Right renal cortex interstitium (tissue), 3 donors: ENCODE measurements around the gene ENTHD1. TPM values are rescaled to one million over a fixed set of nuclear protein-coding genes. Genes with fewer than 3 reads are reported as not detected.
"Not testable (repeated sequence)": the region's sequence is repeated elsewhere in the genome, so short reads cannot be mapped to it uniquely, and the experiment has no call there.

Experiments used
- DNase-seq, 3 donors: peaks; one replicate each; pipeline ENCODE4 v3.0.0-alpha.2; 2013; ENCODE audit warnings: low read depth in 3 of 3, low spot score in 2 of 3
- polyA plus RNA-seq, 3 donors: library from polyadenylated mRNA; unstranded; fragments of 120-200 nt; gene quantifications; one replicate each; pipeline ENCODE4 v1.2.1, GENCODE V29; 2013; ENCODE audit not compliant: insufficient read length in 3 of 3

The ENTHD1 gene
- polyA plus RNA-seq, 3 donors = not detected

DNA sequence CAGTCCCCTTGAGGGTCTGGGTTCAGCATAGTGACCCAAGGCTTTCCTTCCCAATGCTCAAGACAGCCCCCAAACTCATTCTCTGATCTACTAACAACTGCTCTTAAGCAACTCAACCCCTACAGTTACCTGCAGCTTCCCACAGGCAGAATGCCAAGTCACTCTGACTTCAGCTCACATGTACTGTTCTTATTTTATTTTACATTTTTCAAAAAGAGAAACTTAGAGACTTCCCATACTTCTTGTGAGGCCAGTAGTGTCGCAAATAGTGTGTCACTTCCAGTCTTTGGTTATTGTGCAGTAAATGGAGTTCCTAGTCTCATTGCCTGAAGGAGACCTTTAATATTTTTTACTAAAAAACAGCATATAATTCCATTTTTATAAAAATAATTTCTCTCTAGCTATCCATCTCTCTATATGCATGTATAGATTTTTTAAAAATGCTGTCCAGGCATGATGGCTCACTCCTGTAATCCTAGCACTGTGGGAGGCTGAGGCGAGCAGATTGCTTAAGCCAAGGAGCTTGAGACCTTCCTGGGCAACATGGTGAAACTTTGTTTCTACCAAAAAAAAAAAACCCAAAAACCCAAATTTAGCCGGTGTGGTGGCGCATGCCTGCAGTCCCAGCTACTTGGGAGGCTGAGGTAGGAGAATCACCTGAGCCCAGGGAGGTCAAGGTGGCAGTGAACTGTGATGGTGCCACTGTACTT is 41.8 kb downstream of the ENTHD1 start:
- DNase-seq = no peak

DNA sequence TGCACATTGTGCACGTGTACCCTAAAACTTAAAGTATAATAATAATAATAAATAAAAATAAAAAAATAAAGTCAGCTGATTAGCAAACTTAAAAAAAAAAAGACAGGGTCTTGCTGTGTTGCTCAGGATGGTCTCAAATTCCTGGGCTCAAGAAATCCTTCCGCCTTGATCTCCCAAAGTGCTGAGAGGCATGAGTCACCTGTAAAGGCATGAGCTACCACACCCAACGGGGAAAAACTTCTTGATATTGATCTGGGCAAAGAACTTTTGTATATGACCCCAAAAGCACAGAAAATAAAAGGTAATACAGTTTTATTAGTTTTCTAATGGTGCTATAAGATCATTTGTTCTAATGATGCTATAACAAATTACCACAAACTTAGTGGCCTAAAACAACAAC is 46.1 kb downstream of the ENTHD1 start:
- DNase-seq = no peak

DNA sequence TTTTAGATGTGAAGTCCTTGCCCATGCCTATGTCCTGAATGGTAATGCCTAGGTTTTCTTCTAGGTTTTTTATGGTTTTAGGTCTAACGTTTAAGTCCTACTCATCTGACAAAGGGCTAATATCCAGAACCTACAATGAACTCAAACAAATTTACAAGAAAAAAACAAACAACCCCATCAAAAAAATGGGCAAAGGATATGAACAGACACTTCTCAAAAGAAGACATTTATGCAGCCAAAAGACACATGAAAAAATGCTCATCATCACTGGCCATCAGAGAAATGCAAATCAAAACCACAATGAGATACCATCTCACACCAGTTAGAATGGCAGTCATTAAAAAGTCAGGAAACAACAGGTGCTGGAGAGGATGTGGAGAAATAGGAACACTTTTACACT is 47.0 kb downstream of the ENTHD1 start:
- not testable (repeated sequence) for DNase-seq

DNA sequence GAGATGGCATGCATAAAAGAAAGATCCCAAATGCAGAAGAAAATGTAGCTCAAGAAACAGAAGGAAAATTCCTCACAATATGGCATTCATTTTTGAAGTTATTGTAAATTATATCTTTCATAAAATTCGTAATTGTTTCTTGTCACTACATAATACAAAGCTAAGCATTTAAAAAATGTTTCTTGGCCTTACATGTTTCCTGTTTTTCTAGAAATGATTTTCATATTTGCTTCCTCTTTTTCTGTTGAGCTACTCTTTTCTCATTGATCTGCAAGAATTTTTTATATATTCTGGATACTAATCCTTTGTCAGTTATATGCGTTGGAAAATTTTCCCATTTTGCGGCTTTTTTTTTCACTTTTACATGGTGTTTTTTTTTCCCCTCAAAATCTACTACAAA is 48.0 kb downstream of the ENTHD1 start:
- DNase-seq = no peak

DNA sequence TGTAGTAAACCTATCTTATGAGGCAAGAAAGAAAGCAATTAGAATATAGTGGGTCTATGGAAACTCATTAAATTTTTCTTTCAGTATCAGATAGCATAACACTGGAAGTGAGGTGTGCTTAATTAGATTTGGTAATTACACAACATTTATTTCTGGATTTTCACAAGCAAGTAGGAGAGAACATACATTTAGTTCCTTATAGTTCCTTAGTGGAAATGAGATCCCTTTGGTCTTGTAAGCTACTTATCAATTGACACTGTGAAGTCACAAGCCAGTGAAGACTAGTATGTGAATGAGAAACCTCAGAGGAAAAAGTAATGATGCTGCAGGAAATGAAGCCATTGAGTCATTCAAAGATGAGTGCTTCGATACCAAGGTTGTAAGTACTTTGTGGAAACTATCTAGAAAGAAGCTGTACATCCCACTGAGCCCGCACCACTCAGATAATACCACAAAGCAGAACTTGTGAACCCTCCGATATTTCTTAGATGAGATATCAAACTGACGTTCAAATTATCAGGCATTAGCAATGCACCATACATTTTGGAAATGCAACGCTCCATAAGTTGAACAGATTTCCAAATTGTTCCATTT is 53.5 kb downstream of the ENTHD1 start:
- no peak for DNase-seq

DNA sequence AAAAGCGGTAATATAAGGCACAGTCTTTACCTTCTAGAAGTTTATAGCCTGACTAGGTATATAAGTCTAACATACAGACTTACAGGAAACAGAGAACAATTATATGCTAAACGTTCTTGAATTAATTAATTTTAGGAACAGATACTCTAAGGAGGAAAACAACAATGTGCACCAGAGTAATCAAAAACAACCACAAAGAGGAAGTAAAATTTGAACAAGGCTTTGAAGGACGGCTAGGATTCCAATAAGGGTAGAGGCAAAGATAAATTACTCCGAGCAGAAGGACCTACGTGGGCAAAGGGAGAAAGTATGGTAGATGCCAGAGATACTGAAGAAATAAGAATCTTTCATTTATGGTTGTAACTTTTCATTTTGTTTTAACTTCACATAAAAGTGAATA is 54.4 kb downstream of the ENTHD1 start:
- DNase-seq = no peak

DNA sequence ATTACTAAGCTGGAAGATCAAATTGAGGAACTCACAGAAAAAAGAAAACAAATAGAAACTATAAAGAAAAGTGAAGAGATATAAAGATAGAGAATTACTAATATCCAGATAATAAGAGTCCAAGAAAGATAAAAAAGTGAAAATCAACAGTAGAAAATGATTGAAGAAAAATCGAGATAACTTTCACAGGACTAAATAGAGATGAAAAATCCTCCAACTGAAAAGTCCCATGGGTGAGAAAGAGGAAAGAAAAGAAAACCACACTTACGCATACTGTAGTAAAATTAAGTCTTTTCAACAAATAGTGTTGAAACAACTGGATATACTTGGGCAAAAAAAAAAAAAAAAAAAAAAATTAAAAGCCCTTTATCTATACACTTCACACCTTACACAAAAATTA is 60.0 kb downstream of the ENTHD1 start:
- DNase-seq = no peak

DNA sequence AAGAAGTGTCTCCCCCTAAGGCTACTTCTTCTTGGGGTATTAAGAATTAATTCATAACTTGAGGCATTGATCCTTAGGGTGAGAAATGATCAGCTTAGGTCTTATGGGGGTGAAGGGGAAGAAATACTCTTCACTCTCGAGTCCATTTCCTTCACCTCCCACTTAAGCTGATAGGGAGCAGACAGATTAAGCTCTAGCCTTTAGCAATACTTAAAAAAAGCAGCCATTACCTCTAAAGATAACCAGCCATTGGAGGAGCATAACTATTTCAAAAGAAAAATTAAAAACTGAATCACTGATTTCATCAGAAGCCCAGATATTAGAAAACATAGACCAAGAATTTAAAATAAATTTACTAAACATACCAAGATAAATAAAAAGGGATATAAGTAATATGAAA is 60.5 kb downstream of the ENTHD1 start:
- no peak for DNase-seq

DNA sequence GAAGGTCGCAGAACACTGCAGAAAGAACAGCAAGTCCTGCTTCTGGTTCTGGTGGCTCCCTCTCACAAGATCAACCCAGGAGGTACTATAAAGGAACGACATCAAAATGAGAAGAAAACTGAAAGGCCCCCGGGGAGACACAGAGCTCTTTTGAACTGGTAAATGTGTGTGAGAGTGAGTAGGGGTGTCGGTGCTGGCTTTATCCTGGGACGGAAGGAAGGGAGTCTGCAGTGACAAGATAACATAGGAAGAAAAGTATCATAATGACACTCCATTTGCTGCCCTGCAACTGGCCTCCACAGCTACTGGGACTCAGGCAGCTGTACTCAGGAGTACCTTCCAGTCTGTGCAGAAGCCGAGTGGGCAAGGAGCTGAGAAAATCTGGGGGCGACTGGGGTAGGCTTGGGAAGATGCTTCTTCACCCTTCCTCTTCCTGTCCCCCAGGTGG is 60.9 kb downstream of the ENTHD1 start:
- DNase-seq = no peak

DNA sequence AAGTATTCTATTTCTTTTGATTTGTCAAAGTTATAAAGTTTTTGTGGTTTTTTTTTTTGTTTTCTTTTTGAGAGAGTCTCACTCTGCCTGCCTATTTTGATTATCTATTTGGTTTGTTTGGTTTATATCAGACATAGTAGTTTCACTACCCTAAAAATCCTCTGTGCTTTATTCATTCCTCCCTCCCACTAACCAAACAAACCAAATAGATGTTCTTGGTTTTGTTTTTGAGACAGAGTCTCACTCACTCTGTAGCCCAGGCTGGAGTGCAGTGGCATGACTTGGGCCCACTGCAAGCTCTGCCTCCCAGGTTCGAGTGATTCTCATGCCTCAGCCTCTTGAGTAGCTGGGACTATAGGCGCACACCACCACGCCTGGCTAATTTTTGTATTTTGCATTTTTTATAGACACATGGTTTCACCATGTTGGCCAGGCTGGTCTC is 67.9 kb downstream of the ENTHD1 start:
- DNase-seq = no peak

DNA sequence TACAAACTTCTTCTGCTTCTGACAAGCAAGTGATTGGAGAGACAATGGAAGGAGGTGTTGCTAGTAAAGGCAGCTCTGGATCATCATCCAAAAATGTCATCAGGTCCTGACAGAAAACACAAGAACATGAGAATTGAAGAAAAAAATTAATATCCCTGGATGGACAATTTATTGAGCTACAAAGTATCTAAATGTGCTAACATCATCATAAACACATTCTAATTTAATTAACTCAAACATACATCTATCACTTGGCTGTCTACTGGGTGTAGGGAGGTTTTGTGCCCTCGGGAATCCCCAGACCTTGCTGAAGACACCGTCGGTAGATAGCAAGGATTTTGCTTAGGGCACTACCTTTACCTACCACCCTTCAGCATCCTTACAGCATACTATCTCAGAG is 72.6 kb downstream of the ENTHD1 start:
- no peak for DNase-seq

DNA sequence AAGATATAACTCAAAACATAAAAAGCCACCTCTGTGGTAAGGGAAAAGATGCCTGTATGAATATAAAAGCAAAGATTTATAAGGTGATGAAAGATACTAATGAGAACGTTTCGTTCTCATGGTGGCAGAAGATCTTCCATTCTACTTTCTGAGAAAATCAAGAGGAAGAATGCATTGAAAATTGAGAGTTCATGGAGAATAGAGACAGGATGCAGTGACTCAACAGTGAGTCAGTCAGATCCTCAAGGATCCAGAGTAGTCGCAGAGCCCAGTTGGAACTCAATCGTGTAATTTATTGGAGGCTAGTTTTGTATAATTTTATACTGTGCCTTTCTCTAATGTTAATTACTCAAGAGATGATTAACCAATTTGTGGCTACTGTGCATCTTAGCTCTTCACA is 73.3 kb downstream of the ENTHD1 start:
- DNase-seq = no peak

DNA sequence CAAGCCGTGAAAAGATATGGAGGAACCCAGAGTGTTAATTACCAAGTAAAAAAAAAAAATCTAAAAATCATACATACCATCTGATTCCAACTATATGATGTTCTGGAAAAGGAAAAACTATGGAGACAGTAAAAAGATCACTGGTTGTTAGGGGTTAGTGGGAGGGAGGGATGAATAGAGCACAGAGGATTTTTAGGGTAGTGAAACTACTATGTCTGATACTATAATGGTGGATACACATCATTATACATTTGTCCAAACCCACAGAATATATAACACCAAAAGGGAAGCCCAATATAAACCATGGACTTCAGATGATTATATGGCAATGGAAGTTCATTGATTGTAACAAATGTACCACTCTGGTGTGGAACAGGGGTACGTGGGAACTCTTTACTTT is 74.1 kb downstream of the ENTHD1 start:
- DNase-seq = no peak

DNA sequence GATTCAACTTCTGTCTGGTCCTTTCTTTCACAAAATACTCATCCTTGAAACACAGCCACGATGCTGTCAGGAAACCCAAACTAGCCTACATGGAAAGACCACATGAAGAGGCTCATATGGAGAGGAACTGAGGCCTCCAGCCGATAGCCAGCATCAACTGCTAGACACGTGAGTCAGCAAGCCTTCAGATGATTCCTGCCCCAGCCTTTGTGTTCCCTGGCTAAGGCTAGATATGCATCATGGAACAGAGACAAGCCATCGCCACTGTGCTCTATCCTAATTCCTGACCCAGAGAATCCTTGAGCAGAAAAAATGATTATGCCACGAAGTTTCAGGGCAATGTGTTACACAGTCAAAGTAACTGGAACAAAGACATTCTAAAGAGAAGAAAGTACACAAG is 75.5 kb downstream of the ENTHD1 start:
- no peak for DNase-seq

DNA sequence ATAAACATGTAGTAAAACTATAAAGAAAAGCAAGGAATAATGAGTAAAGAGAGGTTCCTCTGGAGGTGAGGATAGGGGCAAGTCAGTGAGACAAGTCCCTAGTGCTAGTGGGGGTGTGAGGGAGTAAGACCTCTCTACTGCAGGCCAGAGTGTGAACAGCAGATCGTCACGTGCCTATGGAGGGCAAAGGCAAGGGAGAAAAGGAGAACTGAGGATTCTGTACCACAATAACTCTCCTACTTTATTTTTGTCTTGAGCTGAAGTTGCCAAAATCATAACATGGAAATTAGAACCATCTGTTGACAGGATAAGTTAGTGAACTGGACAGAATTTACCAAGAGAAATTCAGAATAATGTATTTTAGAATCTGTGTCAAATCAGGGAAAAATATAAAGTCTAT is 77.6 kb downstream of the ENTHD1 start:
- no peak for DNase-seq

DNA sequence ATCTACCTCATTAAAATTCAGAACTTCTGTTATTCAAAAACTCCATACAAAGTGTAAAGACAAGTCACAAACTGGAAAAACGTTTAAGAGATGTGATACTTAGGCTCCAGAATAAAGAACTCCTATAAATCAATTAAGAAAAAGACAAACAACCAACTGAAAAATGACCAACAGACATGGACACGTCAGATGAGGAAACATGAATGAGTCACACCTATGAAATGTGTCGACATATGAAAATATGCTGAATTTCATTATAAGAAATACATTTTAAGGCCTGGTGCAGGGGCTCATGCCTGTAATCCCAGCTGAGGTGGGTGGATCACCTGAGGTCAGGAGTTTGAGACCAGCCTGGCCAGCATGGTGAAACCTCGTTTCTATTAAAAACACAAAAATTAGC is 78.7 kb downstream of the ENTHD1 start:
- no peak for DNase-seq

DNA sequence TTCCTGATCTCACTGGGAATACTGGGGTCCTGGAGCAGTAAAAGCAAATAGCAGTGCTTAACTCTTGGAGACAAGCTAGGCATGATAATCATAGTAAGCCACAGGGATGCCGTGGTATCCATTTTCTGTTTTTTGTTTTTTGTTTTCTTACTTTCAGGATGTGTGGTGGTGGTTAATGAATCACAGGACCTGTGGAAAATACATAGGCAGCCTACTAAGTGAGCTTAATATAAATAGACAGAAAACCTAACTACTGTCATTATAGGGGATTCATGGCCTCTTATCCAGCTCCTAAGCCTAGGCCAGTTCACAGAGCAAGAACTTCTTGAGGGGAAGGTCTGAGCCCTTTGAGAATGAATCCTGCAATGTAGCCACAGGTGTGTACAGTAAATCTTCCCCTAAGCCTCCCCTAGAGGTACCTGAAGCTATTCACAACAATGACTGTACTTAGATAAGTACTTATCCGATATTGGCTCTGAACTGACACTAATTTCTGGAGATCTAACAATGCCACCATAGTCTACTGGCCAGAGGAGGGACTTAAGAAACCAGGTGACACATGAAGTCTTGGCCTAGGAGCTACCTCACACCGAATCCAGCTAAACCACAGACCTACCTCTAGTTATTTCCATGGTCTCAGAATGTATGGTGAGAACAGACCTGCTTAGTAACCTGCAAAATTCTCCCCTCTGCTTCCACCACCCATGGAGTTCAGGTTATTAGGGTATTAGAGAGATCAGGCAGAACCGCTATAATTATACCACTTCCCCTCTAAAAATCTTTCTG is 83.6 kb downstream of the ENTHD1 start:
- no peak for DNase-seq

DNA sequence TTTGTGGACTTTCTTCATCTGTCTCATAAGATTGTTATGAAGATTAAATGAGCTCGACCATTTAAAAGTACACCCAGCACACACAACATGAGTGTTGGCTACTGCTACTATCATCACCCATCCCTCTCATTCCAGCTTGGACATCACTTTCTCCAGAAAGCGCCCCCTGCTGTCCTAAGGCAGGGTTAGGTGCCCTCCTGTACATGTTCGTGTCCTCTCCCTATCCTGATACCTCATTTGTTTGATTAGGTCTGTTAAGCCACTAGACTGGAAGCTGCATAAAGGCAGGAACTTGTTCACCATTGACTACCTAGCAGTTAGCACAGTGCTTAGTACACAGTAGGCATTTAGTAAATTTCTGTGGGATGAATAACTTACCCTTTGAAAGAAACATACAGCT is 85.5 kb downstream of the ENTHD1 start:
- no peak for DNase-seq

DNA sequence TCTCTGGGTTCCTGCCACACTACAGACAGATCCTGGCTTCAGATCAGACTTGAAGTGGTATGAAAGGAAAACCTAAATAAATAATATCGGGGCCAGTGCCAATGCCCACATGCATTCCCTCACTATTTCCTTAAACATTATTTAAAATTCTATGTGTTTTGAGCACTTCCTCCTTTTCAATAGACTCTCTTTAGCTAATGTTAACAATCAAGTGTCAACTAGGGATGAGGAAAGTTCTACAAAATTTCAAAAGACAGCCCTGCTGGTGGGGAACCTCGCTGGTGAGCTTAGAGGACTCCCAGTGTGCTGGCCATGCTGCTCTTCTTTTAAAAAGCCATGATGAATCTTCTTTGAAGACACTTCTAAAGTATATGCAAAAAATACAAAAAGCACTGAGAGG is 87.5 kb downstream of the ENTHD1 start:
- no peak for DNase-seq

DNA sequence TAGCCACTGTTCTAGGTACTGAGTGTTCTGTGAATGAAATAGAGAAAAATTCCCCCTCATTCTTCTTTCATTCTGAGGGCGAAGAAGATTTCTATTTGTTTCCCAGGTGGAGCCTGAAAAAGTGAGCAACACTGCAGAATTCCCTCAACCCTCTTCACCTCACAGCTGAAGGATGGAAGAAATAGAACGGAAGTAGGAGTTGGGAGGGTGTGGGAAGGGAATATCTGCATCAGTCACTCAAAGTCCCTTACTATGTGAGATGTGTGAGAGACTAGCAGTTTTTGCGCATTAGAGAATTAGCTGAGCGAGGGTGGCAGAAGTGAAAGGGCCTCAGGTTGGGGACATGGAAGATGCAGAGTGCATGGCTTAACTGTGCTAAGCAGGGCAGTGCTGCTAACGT is 88.4 kb downstream of the ENTHD1 start:
- DNase-seq = no peak

DNA sequence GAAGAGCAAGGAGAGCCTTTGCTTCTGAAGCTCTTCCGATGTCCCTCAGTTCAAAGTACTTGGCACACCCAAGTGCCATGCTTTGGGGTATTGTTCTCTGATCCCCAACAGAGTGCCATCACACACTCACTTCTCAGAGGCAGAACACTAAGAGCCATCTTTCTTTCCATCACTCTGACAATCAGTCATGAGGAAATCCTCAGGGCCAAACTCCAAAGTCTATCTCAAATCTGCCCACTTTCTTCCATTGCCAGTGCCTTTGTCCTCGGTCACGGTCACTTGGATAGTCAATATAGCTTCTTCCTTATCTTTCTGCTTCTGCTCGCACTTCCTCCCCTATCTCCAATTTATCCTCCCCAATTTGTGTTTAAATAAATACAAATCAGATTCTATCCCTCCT is 90.9 kb downstream of the ENTHD1 start:
- no peak for DNase-seq
